ENCODE results near the gene GDPD2.

GRCh38 chrX:70437921-70438665, 15.0 kb downstream of the GDPD2 start:
- no peak for TF ChIP-seq CTCF (IDR thresholded peaks at IDR 0.05 in 4 of 5, conservative IDR thresholded peaks at IDR 0.05 in 1 of 5)
- no peak for TF ChIP-seq POLR2A (IDR thresholded peaks at IDR 0.05)

Data from gastrocnemius medialis (tissue), 4 donors.